Posterior cingulate gyrus (tissue), 11 donors: ENCODE measurements around the gene SENP6.
"Not testable (repeated sequence)": the region's sequence is repeated elsewhere in the genome, so short reads cannot be mapped to it uniquely, and the experiment has no call there.

ENCODE experiments used
- DNase-seq, 10 donors: peaks; one replicate each; pipeline versions ENCODE4 v3.0.0 to v3.0.0-alpha.2; 2020 to 2021; ENCODE audit warnings: mixed read lengths in 3 of 10
- intact Hi-C: fragments of 100-400 bp; cut with DNase I; formaldehyde crosslinking; loops from one replicate; pipeline ENCODE4 v1.15.1; 2023

SENP6 gene

DNA sequence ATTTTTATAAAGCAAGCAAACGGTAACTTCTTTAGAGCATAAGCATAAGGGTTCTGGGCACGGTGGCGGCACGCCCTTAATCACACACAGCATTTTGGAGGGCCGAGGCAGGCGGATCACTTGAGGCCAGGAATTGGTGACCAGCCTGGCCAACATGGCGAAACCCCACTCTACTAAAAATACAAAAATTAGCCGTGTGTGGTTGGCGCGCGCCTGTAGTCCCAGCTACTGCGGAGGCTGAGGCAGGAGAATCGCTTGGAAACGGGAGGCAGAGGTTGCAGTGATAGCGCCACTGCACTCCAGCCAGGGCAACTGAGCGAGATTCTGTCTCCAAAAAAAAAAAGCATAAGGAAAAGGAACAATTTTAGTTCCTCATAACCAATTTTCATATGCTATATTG is 2.6 kb downstream of the SENP6 start:
- intact Hi-C loops = loop anchor here (5.0 kb wide), 2 partner anchors 143 to 322 kb away; partner anchors contain the start of genes MYO6 and TMEM30A
- no peak for DNase-seq

- intact Hi-C loops = no loop called here
Observed at GRCh38 chr6:75605635-75606034, 4.0 kb downstream of the SENP6 start.

DNA sequence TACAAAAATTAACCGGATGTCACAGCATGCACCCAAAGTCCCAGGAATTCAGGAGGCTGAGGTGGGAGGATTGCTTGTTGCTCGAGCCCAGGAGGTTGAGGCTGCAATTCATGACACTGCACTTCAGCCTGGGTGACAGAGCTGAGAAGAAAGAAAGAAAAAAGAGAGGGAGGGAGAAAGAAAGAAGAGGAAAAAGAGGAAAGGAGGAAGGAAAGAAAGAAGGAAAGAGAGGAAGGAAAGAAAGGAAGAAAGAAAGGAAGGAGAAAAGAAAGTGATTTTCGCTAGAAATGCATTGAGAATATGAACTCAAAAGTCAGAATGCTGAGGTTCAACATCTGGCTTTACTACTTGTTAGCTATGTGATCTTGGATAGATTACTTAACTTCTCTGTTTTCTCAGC is 6.6 kb downstream of the SENP6 start:
- intact Hi-C loops = no loop called here
- DNase-seq = no peak

More at GRCh38 chr6:75605635-75606034, 4.0 kb downstream of the SENP6 start:
- DNase-seq = no peak

- DNase-seq = no peak
- intact Hi-C loops = no loop called here
Observed at GRCh38 chr6:75608956-75609533, 7.4 kb downstream of the SENP6 start.

- DNase-seq = no peak
Observed at GRCh38 chr6:75609639-75610590, 8.2 kb downstream of the SENP6 start.

GRCh38 chr6:75611011-75611701 is 9.5 kb downstream of the SENP6 start:
- intact Hi-C loops = no loop called here
- DNase-seq = no peak

More at GRCh38 chr6:75609639-75610590, 8.2 kb downstream of the SENP6 start:
- intact Hi-C loops = no loop called here

DNA sequence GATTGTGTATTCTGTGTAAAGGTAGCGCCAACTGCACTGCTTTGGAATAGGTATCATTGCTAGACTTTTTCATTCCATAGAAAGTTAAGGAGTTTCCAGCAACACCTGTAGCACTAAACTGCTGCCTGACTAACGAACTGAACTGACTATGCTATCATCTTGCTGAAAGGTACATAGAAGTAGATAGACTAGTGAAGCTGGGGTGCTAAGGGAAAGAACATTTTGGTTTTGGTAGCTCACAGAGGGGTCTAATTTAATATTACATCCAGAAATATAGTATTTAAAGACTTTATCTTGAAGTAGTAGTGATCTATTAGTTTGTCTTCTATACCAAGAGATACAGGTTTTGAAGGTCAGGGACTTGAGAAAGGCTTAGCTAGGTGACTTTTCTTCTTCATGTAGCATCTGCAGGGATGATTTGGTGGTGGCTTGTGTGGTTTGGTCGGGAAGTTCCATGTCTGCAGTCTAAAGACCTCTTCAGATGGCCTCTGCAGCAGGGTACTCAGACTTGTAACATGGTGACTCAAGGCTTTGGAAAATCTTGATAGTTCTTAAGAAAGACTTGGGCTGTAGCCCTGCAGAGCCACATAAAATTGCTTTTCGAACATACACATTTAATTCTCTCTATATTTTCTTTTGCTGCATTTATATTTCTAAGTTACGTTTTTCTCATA is 10.2 kb downstream of the SENP6 start:
- intact Hi-C loops = no loop called here
- no peak for DNase-seq

DNA sequence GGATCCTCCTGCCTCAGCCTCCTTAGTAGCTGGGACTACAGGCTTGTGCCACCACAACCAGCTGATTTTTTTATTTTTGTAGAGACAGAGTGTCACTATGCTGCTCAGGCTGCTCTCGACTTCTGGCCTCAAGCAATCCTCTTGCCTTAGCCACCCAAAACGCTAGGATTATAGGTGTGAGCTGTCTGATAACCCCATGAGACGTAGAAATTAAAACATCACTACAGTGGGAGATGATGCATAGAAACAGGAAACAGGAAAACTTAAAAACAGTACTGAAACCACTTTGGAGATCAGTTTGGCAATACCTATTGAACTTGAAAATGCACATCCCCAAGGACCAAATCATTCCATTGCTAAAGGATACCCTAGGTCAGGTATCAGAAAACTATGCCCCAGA is 10.8 kb downstream of the SENP6 start:
- DNase-seq = no peak
- intact Hi-C loops = no loop called here

- no peak for DNase-seq
- intact Hi-C loops = no loop called here
Observed at GRCh38 chr6:75613056-75613501, 11.4 kb downstream of the SENP6 start.

GRCh38 chr6:75618437-75618836 is 16.8 kb downstream of the SENP6 start:
- intact Hi-C loops = no loop called here
- no peak for DNase-seq

- intact Hi-C loops = no loop called here
- DNase-seq = no peak
Observed at GRCh38 chr6:75619230-75619899, 17.7 kb downstream of the SENP6 start.

- intact Hi-C loops = no loop called here
- no peak for DNase-seq
Observed at GRCh38 chr6:75620381-75621304, 19.0 kb downstream of the SENP6 start.

DNA sequence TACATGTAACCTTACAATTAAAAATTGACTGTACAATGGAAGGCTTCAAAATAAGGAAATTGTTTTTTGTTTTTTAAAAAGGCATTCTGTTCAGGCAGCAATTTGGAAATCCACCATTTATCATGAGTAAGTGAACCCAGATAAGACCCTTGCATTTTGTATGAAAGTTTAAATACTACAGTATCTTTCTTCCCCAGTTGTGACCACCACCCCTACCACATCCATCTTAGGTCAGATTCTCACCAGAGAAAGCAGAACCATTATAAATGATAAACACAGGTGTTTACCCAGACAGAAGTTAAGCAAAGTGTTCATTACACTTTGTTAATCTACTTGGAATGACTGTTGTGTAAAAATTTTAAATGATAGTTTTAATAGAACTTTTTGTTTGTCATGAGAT is 20.2 kb downstream of the SENP6 start:
- DNase-seq = no peak
- intact Hi-C loops = no loop called here

- no peak for DNase-seq
- intact Hi-C loops = no loop called here
Observed at GRCh38 chr6:75623491-75623890, 21.8 kb downstream of the SENP6 start.

DNA sequence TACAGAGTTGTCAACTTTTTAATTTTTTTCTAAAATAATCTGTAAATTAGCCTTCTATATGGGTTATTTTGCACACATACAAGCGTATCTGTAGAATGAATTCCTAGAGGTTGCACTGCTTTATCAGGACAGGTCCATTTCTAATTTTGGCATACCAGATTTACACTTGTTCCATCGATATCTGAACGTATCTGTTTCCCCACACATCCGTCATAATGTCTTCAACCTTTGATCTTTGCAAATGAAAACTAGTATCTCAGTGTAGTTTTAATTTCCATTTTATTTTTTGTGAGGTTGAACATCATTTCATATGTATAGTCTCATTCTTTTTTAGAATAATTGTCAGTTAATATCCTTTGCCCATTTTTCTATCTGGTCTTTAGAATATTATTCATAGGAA is 22.7 kb downstream of the SENP6 start:
- intact Hi-C loops = no loop called here
- no peak for DNase-seq

- DNase-seq = no peak
- intact Hi-C loops = no loop called here
Observed at GRCh38 chr6:75624988-75625387, 23.3 kb downstream of the SENP6 start.

DNA sequence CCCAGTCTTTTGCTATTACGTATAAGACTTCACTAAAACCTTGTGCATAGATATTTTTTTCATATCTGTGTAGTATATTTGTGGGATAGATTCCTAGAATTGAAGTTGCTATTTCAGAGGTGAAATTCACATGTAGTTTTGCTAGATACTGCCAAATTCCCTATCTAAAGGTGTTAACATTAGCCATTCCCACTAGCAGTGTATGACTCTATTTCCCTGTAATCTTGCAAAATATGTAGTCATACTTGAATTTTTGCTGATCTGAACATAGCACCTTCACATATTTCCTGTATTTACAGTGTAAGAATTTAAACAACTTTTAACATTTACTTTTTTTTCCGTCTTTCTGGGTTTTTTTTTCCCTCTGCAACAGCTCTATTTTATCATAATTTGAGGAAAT is 24.9 kb downstream of the SENP6 start:
- DNase-seq = no peak
- intact Hi-C loops = no loop called here

DNA sequence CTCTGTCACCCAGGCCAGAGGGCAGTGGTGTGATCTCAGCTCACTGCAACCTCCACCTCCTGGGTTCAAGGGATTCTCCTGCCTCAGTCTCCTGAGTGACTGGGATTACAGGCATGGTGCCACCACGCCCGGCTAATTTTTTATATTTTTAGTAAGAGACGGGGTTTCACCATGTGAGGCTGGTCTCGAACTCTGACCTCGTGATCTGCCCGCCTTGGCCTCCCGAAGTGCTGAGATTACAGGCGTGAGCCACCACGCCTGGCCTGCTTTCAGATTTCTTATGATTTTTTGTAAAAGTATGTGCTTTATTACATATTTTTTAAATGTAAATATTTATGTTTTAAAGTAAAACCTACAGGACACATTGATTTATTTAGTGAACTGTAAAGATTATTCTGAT is 26.0 kb downstream of the SENP6 start:
- intact Hi-C loops, DNase-seq: not testable (repeated sequence)
